HG02798 (cell line): ENCODE results near the gene CNTFR.
"Not testable (repeated sequence)": the region's sequence is repeated elsewhere in the genome, so short reads cannot be mapped to it uniquely, and the experiment has no call there.

Source experiments
- ATAC-seq: cut with Tn5 transposase; IDR thresholded peaks from one replicate; pipeline ENCODE4 v1.9.1; 2021; ENCODE audit warnings: mild to moderate bottlenecking; ENCODE audit not compliant: unreplicated experiment, poor library complexity

CNTFR gene

DNA sequence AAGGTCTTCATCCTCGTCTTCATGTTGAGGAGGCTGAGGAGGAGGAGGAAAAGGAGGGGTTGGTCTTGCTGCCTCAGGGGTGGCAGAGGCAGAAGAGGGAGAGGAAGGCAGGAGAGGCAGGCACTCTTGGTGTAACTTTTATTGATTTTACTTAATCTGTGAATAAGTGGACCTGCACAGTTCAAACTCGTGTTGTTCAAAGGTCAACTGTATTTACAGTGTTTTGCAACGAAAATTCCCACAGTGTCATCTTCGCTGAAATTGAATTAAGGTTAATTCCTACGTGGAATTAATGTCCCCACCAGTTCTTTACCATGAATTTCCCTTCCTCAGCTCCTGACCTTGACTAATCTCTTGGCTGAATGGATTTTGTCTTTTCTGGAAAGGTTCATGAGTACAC lies 45.5 kb downstream of the CNTFR start:
- no peak for ATAC-seq

DNA sequence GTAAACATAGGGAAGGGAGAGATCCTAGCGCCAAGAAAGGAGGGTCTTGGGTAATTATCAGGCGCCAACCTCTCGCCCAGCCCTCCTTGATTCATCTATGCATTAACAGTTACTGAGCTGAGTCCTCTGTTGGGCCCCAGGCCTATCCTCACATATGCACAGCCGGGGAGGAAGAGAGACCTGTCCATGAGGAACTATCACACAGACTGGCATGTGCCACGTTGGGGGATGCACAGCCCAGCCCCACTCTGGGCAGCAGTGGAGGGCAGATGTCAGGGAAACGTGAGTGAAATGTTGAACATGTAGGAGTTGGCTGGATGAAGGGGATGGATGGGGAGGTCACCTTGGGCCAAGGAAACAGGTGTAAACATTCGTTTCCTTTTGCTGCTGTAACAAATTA lies 48.0 kb downstream of the CNTFR start:
- ATAC-seq, result no peak

DNA sequence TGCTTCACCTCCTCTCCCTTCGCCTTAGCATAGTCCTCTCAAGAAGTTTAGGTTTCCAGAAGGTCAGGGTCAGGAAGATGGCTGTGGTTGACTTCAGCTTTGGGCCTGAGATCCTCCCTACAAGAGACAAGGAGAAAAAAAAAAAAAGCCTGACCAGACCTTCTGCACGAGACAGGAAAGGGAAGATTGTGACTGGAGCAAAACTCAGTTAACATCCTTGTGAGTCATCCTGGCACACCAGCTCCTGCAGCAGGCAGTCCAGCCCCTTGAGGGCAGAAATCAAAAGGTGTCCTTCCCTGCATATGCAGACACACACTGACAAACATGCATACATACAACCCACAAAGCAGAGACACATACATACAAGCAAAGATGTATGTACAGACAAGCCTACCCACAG lies 48.7 kb downstream of the CNTFR start:
- no peak for ATAC-seq

DNA sequence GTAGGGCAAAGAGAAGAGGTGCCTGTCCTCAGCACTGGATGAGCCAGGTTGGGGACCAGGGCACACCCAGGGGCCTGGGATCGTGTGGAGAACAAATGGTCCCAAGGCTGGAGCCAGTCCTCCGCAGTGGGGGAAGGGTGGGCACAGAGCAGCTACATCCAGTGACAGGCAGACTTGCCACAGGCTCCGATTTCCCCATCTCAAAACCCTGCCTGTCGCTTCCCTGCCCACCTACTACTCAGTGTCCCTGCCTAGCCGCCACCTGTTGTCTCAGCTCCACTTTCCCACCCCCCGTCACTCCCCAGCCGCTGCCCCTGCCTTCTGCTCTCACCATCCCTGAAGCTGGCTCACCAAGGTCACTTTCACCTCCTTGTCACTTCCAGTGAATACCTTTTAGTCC lies 52.8 kb downstream of the CNTFR start:
- no peak for ATAC-seq

DNA sequence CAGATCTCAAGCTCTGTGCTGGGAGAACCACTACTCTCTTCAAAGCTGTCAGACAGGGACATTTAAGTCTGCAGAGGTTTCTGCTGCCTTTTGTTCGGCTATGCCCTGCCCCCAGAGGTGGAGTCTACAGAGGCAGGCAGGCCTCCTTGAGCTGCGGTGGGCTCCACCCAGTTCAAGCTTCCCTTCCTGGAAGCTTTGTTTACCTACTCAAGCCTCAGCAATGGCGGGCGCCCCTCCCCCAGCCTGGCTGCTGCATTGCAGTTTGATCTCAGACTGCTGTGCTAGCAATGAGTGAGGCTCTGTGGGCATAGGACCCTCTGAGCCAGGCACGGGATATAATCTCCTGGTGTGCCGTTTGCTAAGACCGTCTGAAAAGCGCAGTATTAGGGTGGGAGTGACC lies 57.5 kb downstream of the CNTFR start:
- ATAC-seq, result not testable (repeated sequence)

DNA sequence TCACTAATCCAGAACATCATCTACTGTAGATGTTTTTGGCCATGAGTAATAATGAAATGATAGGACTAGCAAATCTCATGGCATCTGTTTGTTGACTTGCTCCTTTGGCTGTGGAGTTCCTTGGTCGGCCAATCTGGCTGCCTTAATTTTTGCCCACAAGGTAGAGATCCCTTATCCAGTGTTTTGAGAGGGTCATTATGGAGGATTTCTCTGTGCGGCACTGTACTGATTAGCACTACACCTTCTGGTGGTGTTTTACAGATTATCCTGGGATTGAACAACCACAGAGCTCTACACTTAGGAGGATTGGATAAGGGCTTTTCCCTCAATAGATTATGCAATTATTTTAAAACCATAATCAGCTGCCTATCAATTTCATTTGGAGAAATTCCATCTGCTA lies 63.5 kb downstream of the CNTFR start:
- no peak for ATAC-seq

DNA sequence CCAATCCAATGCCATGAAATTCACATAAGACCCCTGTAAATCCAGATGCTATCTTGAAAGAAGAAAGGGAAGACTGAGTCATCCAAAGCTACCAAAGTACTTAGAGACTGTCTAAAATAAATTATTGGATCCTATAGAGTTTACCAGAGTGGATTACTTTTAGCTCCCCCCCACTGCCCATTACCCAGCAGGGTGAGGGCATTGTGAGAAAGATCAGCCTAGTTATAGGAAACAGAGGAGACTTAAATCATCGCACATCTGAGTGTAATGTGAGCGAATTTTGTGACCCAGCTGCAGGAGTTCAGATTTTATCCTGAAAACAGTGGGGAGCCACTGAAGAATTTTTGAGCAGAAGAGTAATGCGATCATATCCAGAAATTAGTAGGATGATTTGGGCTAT lies 65.2 kb downstream of the CNTFR start:
- no peak for ATAC-seq

DNA sequence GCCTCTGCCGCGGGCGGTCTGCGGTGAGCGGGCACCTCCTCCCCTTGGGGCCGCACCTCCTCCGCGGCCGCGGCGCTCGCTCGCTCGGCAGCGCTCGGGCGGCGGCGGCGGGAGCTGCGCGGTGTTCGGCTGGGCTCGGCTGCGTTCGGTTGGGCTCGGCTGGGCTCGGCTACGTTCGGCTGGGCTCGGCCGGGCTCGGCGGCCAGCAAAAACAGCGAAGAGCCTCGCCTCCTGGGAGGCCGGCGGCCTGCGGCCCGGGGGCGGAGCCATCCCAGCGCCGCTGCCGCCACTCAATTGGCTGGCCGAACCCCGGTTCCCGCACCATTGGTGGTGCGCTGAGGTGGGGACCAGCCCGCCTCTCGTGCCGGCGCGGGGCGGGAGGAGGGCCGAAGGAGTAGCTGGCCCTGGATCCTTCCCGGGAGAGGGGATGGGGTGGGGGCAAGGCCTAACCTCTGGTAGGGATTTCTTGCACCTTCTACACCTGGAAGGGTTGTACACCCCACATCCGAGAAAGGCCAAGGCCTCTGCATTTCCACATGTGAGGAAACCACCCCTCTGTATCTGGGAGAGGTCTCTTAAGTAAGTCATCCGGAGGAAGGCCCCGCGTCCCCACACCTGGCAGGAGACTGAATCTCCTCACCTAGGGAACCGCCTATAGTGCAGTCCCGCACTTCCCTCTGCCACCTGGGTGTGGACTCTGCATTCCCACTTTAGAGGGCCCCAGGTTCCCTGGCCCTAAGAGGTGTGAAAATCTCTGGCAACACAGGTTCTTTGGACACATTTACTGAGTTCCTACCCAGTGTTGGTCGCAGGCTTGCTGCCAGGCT lies 66.3 kb downstream of the CNTFR start, which contains the start of gene ENHO:
Gene ENHO (minus strand): TSS at position 20 of the 827 bp plus-strand sequence. CDS start 1,295 bp downstream, outside the sequence.
- peak; percentile 88 for ATAC-seq

DNA sequence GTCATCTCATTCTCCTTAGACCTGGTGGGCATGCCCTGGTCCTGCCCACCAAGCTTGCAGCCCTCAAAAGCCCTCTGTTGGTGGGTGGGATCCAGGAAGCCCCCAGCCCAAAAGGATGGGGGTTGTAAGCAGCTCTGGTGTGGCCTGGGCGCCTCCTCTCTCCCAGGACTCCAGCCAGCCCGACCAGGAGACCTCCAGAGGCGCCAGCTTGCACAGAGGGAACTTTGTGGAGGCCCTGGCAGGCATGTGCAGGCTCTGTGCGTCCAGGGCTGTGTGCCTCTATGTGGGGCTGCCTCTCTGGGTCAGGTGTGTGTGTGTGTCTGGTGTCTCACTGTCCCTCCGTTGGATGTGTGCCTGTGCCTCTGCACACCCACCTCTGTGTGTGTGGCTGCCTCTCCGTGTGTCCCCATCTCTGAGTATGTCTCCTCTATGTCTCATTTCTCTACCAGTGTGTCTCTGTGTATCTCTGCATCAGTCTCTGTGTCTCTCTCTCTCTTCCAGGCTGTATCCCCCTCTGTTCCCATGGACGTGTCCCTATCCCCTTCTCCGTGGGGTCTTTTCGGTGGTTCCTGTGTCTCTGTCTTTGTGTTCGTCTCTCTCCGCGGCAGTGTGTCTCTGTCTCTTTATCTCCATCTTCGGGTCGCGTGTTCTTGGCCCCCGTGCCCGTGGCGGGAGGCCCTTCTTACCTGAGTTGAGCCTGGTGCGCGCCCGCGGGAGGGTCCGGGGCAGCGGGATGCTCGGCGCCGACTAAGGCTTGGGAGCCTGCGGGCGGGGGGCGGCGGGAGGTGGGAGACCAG lies 67.2 kb downstream of the CNTFR start:
- ATAC-seq, result no peak

DNA sequence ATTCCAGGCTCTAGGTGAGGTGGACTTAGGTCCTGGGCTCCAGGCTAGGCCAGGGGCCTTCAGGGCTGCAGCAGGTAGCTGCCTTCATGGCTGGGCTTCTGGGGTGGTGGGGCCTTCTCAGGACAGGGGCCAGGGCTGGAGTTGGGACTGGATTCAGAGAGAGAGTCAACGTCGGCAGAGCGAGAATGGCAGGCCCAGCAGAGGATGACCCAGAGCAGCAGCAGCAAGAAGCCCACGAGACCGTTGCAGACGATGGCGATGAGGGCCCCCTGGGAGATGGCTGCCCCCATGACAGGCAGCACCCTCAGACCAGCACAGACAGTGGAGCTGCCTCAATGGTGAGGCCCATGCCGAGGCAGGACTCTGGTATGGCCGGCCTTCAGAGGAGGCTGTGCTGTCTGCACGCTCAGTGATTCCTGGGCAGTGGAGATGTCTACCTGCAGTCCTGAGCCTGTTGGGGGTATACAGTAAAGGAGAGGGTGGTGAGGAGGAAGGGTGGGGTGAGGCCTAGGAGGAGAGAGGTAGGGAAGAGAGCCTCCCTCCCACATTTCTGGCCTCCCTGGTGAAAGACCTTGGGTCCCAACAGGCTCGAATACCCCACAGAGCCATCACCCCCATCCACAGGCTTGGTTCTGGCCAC lies 68.0 kb downstream of the CNTFR start:
- ATAC-seq, result no peak

DNA sequence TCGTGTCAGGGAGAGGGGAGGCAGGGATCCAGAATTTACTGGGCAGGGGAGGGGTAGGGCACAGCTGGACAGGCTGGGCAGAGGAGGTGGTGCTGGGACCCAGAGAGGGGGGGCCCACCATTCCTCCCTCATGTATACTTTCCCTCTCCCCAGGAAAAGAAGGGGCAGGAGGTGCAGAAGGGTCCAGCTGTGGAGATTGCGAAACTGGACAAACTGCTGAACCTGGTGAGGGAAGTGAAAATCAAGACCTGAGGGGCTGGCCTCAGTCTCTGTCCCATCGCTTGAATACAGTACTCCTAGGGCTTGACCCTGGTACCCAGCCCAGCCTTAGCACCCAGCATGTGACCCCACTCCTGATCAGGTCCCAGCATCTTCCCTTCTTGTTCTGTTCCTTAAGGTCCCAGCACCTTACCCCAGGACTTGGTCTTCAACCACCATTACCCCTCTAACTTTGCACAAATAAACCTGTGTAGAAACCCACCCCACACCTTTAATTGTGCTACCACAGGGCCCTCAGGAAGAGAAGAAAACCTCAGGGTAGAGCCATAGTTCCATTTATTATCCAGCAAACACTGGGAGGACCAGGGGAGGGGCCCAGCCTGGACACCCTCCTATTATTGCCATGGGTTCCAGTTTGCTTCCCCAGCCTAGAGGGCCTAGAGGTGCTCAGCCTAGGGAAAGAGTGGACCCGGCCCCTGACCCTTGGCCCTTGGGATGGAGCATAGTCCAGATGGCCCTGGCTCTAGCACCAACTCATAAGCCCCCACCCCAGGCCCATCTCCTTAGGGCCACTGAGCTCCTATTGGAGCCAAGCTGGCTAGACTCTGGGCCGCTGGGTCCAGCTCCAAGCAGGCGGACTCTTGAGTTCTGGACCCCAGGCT lies 68.8 kb downstream of the CNTFR start:
- no peak for ATAC-seq

DNA sequence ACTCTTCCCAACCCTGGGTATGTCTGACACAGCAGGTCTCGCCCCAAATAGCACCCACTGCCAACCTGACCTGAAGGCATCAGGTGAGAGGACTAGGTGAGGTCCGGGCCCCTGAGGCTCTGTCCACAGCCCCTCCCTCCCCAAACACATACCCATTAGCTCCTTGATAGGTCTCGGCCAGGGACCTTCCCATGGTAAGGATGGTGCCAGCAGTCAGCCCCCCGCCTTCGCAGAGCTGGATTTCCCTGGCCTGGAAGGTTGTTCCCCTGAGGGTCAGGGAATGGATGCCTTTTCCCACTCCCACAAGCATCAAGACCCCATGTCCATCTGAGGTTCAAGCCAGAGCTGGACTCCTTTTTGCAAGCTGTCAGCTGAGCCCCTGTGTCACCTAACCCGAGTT lies 69.4 kb downstream of the CNTFR start:
- no peak for ATAC-seq

DNA sequence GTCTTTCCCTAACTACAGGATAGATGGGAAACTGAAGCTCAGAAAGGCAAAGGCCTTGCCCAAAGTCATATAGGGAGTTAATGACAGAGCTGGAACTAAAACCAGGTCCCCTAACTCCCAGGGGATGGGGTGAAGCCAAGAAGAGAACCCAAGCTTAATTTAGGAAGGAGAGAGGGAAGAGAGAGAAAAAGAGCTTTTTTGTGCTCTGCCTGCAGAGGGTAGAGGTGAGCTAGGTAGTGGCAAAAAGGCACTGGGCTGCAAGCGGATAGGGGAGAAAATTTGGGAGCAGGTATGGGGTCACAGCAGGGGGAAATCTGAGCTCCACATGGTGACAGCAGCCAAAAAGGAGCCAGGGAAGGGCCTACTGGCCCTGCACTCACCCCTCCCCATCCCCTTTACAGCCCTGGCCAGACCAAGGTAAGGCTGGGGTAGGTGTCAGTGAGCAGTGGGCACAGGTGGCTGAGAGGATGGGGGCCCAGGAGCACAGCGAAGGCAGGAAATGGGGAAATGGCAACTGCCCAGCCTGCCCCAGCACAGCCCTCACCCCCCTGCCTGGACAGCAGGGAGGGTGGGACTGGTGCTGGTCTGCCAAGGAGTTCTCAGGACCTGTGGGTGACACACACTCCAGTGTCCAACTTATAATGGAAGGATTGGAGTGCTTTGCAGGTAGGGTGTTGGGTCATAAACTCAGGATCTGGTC lies 70.1 kb downstream of the CNTFR start:
- ATAC-seq, result no peak

DNA sequence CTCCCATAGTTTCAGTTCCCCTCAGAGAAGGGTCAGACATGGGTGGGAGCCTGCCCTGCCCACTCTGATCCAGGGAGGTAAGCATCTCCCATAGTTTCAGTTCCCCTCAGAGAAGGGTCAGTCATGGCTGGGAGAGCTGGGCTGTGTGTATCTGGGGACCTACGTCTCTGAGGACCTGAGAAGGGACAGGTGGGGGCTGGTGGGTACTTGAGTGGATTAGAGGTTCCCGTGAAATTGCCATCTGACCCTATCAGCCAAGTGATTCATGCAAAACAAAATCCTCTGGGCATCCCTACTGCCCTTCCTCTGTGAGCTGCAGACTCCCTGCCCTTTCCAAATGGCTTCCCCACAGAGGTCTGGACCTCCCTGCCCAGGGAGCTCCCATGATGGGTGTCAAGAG lies 70.6 kb downstream of the CNTFR start:
- ATAC-seq, result no peak

DNA sequence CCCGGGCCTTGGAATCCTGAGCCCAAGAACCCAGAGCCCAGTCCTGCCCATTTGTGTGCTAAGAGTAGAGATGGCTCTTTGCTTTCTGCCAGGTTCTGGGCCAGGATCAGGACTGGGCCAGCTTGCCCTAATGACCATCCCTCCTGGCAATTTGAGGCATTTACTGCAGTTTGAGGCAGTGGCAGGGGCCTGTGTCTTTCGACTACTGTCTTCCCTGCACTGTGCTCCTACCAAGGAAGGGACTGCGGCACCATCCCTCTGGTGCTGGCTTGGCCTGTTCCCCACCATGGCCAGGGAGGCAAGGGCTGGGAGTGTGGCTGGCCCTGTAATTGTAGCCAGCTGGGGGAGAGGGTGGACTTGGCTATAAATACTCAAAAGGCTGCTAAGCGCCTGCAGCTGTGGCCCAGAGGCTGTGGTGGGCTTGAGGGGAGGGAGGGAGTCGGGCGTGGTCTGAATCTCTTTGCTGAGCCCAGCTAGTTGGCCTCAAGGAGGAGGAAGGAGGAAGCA lies 71.4 kb downstream of the CNTFR start:
- no peak for ATAC-seq

DNA sequence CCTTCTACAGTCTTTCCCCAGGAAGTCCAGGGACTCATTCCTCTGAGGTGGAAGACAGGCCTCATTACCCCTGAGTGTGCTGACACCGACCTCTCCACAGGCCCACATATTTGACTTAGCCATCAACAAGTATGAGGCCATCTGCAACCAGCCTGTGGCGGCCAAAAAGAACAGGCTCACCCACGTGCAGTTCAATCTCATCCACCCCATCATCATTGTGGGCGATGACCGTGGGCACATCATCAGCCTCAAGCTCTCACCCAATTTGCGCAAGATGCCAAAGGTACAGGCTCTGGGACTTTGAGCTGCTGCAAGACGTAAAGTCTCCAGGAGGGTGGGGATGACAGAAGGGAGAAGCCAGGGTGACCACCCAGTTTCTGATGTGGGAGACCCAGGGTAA lies 72.3 kb downstream of the CNTFR start:
- ATAC-seq, result no peak

DNA sequence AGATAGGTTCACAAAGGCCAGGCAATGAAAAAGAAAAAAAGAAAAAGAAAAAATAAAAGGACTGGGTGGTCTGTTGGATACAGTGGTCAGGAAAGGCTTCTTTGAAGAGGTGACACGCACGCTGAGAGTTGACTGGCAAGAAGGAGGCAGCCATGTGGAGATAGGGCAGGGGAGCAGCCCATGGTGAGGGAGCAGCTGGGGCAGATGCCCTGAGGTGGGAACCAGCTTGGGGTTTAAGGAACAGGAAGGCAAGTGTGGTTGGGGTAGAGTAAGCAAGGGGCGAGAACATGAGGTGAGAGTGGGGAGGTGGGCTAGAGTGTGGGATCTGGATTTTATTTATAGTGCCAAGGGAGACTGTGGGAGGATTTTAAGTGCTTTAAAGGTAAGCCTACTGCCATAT lies 73.6 kb downstream of the CNTFR start:
- no peak for ATAC-seq

DNA sequence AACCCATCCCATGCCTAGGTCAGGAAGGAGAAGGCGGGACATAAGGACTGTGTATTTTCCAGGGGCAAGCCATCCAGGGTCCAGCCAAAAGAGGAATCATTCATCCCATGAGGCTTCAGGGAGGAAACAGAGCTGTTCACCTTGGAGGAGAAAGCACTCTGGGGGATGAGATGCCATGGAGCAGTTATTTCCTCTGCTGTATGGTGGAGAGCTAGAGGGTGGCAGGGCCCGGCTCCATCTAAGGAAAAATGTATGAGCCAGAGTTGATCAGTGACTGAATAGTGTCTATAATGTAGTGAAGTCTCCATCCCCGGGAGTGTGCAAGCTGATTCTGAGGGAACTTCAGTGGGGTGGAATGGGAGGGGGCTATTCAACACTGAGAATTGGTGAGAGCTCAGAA lies 74.7 kb downstream of the CNTFR start:
- no peak for ATAC-seq

DNA sequence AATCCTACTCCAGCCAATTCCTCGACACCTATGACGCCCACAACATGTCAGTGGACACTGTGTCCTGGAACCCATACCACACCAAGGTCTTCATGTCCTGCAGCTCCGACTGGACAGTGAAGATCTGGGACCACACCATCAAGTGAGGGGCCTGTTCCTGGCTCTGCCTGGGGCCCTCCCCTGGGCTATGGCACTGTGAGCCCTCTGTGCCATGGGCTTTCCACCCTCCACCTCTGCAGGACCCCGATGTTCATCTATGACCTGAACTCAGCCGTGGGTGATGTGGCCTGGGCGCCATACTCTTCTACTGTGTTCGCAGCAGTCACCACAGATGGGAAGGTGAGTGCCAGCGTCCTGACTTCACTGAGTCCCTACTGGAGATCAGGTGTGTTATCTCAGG lies 75.1 kb downstream of the CNTFR start:
- ATAC-seq, result no peak
